Prostate gland (tissue), 2 donors: ENCODE measurements around the gene CORO6. TPM values are rescaled to one million over a fixed set of nuclear protein-coding genes. Genes with fewer than 3 reads are reported as not detected.

Experiments used
- DNase-seq: peaks from one replicate; pipeline ENCODE4 v3.0.0-alpha.2; 2019; ENCODE audit warnings: low spot score
- H3K27ac ChIP-seq, 2 donors: fragments of 200-600 bp; sonication (generic); 2 replicates each; pipeline ENCODE4 v1.5.1; 2017 to 2019
- H3K27me3 ChIP-seq: fragments of 200-600 bp; sonication (generic); replicated peaks from 2 replicates; pipeline ENCODE4 v1.5.1; 2019; ENCODE audit not compliant: insufficient read depth
- H3K36me3 ChIP-seq, 2 donors: fragments of 200-600 bp; sonication (generic); 1 replicate in 1 of 2; 2 replicates in 1 of 2; pipeline versions ENCODE4 v1.5.1 to v1.8.1; 2017 to 2019
- H3K4me1 ChIP-seq: fragments of 200-600 bp; sonication (generic); replicated peaks from 2 replicates; pipeline ENCODE4 v1.5.1; 2019
- H3K4me3 ChIP-seq, 2 donors: fragments of 200-600 bp; sonication (generic); 2 replicates each; pipeline ENCODE4 v1.5.1; 2017 to 2019
- H3K9me3 ChIP-seq: fragments of 200-600 bp; sonication (generic); 2 replicates; pipeline ENCODE4 v1.5.1; 2017
- POLR2A ChIP-seq: fragments of 450-650 bp; IDR thresholded peaks from one replicate; pipeline ENCODE4 v1.6.1; 2016; ENCODE audit warnings: antibody characterized with exemption, mild to moderate bottlenecking
- POLR2AphosphoS5 ChIP-seq: sonication (generic); formaldehyde crosslinking; IDR thresholded peaks from one replicate; pipeline ENCODE4 v1.6.1; 2017; ENCODE audit warnings: antibody characterized with exemption
- WGBS: methylation state at CpG from one replicate; pipeline ENCODE4 v1.1.5; 2018; 5-methylcytosine and 5-hydroxymethylcytosine counted together
- intact Hi-C: fragments of 100-400 bp; cut with DNase I; formaldehyde crosslinking; loops from one replicate; pipeline ENCODE4 v1.14.2; 2022
- total RNA-seq, 2 donors: library from RNA; depleted of rRNA; stranded (reverse); fragments of >200 nt; gene quantifications; one replicate each; pipeline ENCODE4 v1.1.0, GENCODE V29; 2016
- TF ChIP-seq, protein P1 (sequence below), 4 experiments: fragments of 200-600 bp in 2 of 4; fragments of 450-650 bp in 2 of 4; sonication (generic) in 2 of 4; IDR thresholded peaks; 1 replicate in 3 of 4; 2 replicates in 1 of 4; pipeline ENCODE4 v1.5.1; 2016 to 2019; ENCODE audit warnings: antibody characterized with exemption in 4 of 4, mild to moderate bottlenecking in 2 of 4, moderate library complexity in 2 of 4

CORO6 gene
- total RNA-seq, 2 donors from 2014 or later: 23.4 to 33.5 TPM

DNA sequence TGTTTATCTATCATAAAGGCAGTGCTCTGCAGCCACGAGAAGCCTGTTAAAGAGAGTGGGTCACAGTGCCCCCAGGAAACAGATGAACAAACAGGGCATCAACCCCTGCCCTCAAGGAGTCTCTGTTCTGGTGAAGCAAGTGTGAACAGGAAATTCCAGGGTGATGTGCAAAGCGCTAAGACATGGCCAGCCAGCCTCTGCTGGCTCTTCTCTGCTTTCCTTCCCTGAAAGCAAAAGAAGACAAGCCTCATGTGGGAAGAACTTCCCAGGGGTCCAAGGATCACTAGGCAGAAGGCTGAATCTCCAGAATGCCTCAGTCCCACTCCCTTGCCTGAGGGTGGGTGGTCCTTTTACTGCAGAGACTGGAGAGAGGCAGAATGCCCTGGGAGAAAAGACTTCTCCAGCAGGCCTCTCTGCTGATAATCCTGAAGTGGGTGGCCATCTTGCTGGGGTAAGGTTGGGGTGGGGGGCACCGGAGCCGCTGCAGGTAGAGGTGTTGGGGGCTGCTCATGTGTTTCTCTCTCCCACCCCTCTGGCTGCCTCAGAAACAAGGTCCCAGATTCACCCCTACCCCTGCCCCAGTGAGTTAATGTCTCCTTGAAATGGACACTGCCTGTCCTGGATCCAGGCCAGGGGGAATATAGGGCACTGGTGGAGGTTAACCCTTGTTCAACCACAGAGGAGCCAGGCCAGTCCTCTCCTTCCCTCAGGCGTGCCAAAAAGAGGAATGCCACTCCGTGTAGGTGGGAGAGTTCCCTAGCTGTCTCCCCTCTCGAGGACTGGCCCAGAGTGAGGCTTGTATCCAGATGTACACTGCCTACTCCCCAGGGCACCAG is 27.4 kb downstream of the CORO6 start:
- TF ChIP-seq POLR2AphosphoS5 (no peak), POLR2A (no peak)
- TF ChIP-seq, protein P1, sequence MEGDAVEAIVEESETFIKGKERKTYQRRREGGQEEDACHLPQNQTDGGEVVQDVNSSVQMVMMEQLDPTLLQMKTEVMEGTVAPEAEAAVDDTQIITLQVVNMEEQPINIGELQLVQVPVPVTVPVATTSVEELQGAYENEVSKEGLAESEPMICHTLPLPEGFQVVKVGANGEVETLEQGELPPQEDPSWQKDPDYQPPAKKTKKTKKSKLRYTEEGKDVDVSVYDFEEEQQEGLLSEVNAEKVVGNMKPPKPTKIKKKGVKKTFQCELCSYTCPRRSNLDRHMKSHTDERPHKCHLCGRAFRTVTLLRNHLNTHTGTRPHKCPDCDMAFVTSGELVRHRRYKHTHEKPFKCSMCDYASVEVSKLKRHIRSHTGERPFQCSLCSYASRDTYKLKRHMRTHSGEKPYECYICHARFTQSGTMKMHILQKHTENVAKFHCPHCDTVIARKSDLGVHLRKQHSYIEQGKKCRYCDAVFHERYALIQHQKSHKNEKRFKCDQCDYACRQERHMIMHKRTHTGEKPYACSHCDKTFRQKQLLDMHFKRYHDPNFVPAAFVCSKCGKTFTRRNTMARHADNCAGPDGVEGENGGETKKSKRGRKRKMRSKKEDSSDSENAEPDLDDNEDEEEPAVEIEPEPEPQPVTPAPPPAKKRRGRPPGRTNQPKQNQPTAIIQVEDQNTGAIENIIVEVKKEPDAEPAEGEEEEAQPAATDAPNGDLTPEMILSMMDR (IDR thresholded peaks at IDR 0.05): no peak
- WGBS: 87% methylated on average over 7 of the region's 7 CpGs
- H3K27me3 ChIP-seq: no peaks in the 10 kb centered on the region
- intact Hi-C loops: no loop called here
- H3K9me3 ChIP-seq: no peaks in the 10 kb centered on the region
- peaks cover 10% of the 10 kb centered on the region for H3K4me1 ChIP-seq
- DNase-seq: no peak
- no peak overlapping the region for H3K27ac ChIP-seq
- no peaks in the 10 kb centered on the region for H3K36me3 ChIP-seq
- no peak overlapping the region for H3K4me3 ChIP-seq

DNA sequence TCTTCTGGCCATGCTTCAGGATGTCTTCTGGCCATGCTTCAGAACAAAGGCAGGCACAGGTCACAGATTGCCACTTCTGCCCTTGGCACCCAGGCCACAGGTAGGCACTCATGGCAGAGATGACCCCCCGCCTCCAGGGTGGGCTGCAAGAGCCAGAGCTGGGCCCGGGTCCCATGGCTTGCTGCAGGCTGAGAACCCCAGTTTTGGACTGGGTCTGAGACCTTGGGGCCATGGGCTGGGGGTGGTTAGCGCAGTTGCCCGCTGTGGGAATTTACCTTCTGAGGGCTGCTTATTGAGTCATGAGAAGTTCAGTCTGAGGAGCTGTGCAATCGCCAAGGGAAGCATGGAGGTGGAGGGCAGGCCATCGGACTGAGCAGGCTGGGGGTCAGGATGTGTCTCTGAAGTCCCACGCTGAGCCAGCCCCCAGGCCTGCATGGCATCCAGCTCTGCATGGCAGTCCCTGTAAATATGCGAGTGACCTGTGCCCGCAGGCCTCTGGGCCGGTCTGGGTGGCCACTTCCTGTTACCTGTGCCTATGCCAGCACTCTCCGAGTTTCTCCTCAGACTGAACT is 28.1 kb downstream of the CORO6 start:
- Histone ChIP-seq H3K4me1 (peaks cover 16% of the 10 kb centered on the region), H3K36me3 (no peaks in the 10 kb centered on the region), H3K9me3 (no peaks in the 10 kb centered on the region), H3K27me3 (no peaks in the 10 kb centered on the region), H3K4me3 (no peak overlapping the region), H3K27ac (no peak overlapping the region)
- 89% methylated on average over 11 of the region's 11 CpGs for WGBS
- TF ChIP-seq POLR2AphosphoS5: no peak
- TF ChIP-seq POLR2A: no peak
- TF ChIP-seq, protein P1 (IDR thresholded peaks at IDR 0.05): no peak
- intact Hi-C loops: no loop called here
- DNase-seq: no peak

DNA sequence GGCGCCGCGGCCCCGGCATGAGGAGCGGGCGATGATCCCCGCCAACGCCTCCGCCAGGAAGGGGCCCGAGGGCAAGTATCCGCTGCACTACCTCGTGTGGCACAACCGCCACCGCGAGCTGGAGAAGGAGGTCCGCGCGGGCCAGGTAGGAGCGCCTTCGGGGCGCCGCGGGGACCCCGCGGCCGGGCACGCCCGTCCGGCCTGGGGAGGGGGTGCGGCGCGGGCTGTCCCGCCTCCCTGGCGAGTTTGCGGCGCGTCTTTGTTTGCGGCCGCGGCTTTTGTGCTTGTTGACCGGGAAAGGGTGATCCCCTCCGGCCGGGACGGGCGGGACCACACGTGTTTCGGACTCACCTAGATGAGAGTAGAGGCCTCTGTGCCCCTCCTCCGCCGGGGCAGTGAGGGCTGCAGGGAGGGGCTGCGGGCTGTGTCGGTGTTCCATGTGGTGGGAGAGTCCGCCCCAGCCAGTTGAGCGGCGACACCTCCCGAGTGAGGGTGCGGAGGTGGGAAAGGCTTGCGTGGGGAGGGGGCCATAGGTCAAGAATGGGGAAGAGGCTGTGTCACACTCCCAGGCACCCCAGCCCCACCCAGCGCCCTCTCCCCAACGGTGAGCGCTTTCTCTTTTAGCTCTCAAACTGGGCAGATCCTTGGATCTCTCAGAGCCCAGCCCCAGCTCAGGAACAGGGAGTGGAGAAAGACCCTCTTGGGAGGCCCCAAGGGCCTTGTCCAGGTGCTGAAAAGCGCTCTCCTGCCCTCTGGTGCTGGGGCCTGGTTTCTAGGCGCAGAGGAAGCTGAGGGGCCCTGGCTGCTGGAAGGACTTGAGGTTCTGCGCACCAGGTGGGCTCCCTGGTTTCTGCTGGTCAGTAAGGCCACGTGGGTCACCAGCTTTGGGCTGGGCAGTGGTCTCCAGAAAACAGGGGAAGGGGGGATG is 28.9 kb downstream of the CORO6 start:
- Histone ChIP-seq H3K36me3 (no peaks in the 10 kb centered on the region), H3K27me3 (no peaks in the 10 kb centered on the region), H3K4me3 (peak overlapping the region; percentile 56 to 60), H3K4me1 (peaks cover 16% of the 10 kb centered on the region), H3K27ac (no peak overlapping the region), H3K9me3 (no peaks in the 10 kb centered on the region)
- TF ChIP-seq, protein P1 (IDR thresholded peaks at IDR 0.05): peak in 1 of 4 experiments; percentile 28
- TF ChIP-seq POLR2AphosphoS5 (no peak), POLR2A (peak; percentile 13)
- intact Hi-C loops: no loop called here
- no peak for DNase-seq
- 11% methylated on average over 37 of the region's 64 CpGs for WGBS

DNA sequence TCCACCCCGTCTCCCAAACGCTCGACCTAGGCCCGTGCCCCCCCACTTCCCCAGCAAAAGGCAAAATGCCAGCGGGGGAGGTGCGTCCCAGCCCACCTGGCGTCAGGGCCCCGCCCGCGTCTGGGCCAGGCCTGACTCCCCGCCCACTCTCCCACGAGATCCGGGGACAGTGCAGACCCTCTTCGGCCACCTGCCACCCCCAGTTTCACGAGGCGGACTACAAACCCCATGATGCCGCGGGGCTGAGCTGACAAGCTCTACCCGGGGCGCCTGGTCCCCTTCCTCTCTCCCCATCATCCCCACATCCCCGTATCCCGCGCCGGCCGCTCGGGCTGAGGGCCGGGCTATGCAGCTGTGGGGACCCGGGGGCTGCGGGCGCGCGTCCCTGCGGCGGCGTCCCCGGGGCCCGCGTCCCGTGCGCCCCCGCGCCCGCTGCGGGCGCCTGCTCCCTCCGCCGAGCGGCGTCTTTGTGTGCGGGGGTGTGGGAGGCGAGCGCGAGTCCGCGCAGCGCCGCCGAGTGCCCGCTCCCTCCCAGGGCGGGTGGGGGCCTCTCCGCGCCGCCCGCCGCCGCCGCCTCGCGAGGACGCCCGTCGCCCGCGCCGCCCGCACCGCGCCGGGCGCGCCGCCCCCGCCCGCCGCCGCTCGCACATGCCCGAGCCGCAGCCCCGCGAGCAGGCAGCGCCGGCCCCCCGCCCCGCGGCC is 29.7 kb downstream of the CORO6 start, which contains the start of gene ANKRD13B:
Gene ANKRD13B, plus strand, starts transcription at position 283 of the 702 bp plus-strand sequence. CDS start 490 bp downstream, outside the sequence.
- no peaks in the 10 kb centered on the region for H3K9me3 ChIP-seq
- DNase-seq: no peak
- no peaks in the 10 kb centered on the region for H3K27me3 ChIP-seq
- H3K4me1 ChIP-seq: peaks cover 18% of the 10 kb centered on the region
- WGBS: under 1% methylated on average over 62 of the region's 96 CpGs
- no peak for TF ChIP-seq POLR2A
- peak within 1 kb of the TSS; percentile 56 to 60 for H3K4me3 ChIP-seq
- H3K36me3 ChIP-seq: no peaks in the 10 kb centered on the region
- H3K27ac ChIP-seq: peak within 1 kb of the TSS; percentile 48 to 77
- intact Hi-C loops: no loop called here
